Smooth muscle cell (in vitro differentiated cells): ENCODE results near the gene HSD17B2. TPM values are rescaled to one million over a fixed set of nuclear protein-coding genes. Genes with fewer than 3 reads are reported as not detected.

Experiments used
- DNase-seq: peaks from one replicate; lab custom pipeline; 2025; ENCODE audit not compliant: unreplicated experiment; lab: John Stamatoyannopoulos, UW
- H2AFZ ChIP-seq: fragments of 200-600 bp; sonication (generic); 2 replicates; pipeline ENCODE4 v1.6.0; 2016; ENCODE audit warnings: antibody characterized with exemption, low read depth, mild to moderate bottlenecking
- H3F3A ChIP-seq: fragments of 200-600 bp; sonication (generic); 2 replicates; pipeline ENCODE4 v1.6.0; 2017; ENCODE audit warnings: antibody characterized with exemption, low read depth
- H3K27ac ChIP-seq: fragments of 200-600 bp; sonication (generic); 2 replicates; pipeline ENCODE4 v1.5.1; 2016; ENCODE audit warnings: low read depth, mild to moderate bottlenecking
- H3K27me3 ChIP-seq: fragments of 200-600 bp; sonication (generic); 2 replicates; pipeline ENCODE4 v1.6.1; 2016; ENCODE audit warnings: low read depth, mild to moderate bottlenecking
- H3K36me3 ChIP-seq: fragments of 200-600 bp; sonication (generic); 2 replicates; pipeline ENCODE4 v1.5.1; 2016; ENCODE audit warnings: low read depth
- H3K4me1 ChIP-seq: fragments of 200-600 bp; sonication (generic); 2 replicates; pipeline ENCODE4 v1.5.1; 2016; ENCODE audit warnings: low read depth
- H3K4me2 ChIP-seq: fragments of 200-600 bp; sonication (generic); 2 replicates; pipeline ENCODE4 v1.6.0; 2016; ENCODE audit warnings: mild to moderate bottlenecking
- H3K4me3 ChIP-seq: fragments of 200-600 bp; sonication (generic); 2 replicates; pipeline ENCODE4 v1.5.1; 2016; ENCODE audit warnings: mild to moderate bottlenecking
- H3K79me2 ChIP-seq: fragments of 200-600 bp; sonication (generic); 2 replicates; pipeline ENCODE4 v1.6.0; 2016; ENCODE audit warnings: low read depth, mild to moderate bottlenecking
- H3K9ac ChIP-seq: fragments of 200-600 bp; sonication (generic); 2 replicates; pipeline ENCODE4 v1.6.0; 2016; ENCODE audit warnings: low read depth
- H3K9me3 ChIP-seq: fragments of 200-600 bp; sonication (generic); replicated peaks from 2 replicates; pipeline ENCODE4 v1.5.1; 2016; ENCODE audit warnings: low read depth
- H4K20me1 ChIP-seq: fragments of 200-600 bp; sonication (generic); 2 replicates; pipeline ENCODE4 v1.6.0; 2016; ENCODE audit warnings: low read depth
- CTCF ChIP-seq: fragments of 200-600 bp; sonication (generic); IDR thresholded peaks from 2 replicates; pipeline ENCODE4 v1.5.1; 2017; ENCODE audit warnings: borderline replicate concordance, mild to moderate bottlenecking, antibody characterized with exemption; ENCODE audit not compliant: insufficient read depth, poor library complexity, severe bottlenecking
- WGBS: methylation state at CpG from one replicate; pipeline ENCODE4 v1.1.7; 2016; ENCODE audit warnings: low lambda C conversion rate; 5-methylcytosine and 5-hydroxymethylcytosine counted together
- polyA plus RNA-seq: library from polyadenylated mRNA; unstranded; fragments of >200 nt; fragmentation: Nextera tagmentation; extraction: Ambion mirVana; gene quantifications from 2 replicates; pipeline ENCODE4 v1.2.1, GENCODE V29; 2016
- total RNA-seq: library from RNA; depleted of rRNA; stranded (reverse); fragments of >200 nt; gene quantifications from 2 replicates; pipeline ENCODE4 v1.2.3, GENCODE V29; 2014

Gene HSD17B2
- total and polyA plus RNA-seq, 2 experiments from 2014 or later: 21.8 to 33.9 TPM

DNA sequence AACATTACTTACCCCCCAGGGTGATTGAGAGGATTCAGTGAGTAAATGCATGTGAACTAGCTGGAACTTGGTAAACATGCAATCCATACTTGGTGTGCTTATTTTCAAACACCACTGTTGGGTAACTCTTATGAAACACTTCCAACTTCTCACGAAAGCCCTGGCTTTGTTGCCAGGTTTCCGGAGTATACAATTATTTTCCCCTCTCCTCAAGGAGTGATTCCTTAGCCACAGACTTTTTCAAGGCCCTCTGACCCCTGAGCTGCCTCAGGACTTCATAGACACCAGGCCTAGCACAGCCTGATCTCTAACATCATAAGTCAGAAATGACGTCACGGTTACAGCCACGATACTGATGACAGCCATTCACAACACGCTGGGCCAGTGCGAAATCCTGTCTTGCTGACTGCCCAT, 27.6 kb downstream of the HSD17B2 start:
- no peak overlapping the region for H3K4me3 ChIP-seq
- H3K9ac ChIP-seq: peak overlapping the region; percentile 32
- no peak for TF ChIP-seq CTCF
- no peaks in the 10 kb centered on the region for H3K36me3 ChIP-seq
- H3K4me2 ChIP-seq: no peak overlapping the region
- H3F3A ChIP-seq: no peaks in the 10 kb centered on the region
- no peak overlapping the region for H2AFZ ChIP-seq
- peak overlapping the region; percentile 77 for H3K27ac ChIP-seq
- 68% methylated on average over 7 of the region's 7 CpGs for WGBS
- H3K4me1 ChIP-seq: no peaks in the 10 kb centered on the region
- H3K79me2 ChIP-seq: no peaks in the 10 kb centered on the region
- H3K9me3 ChIP-seq: no peaks in the 10 kb centered on the region
- no peaks in the 10 kb centered on the region for H3K27me3 ChIP-seq
- DNase-seq: no peak
- H4K20me1 ChIP-seq: no peaks in the 10 kb centered on the region

DNA sequence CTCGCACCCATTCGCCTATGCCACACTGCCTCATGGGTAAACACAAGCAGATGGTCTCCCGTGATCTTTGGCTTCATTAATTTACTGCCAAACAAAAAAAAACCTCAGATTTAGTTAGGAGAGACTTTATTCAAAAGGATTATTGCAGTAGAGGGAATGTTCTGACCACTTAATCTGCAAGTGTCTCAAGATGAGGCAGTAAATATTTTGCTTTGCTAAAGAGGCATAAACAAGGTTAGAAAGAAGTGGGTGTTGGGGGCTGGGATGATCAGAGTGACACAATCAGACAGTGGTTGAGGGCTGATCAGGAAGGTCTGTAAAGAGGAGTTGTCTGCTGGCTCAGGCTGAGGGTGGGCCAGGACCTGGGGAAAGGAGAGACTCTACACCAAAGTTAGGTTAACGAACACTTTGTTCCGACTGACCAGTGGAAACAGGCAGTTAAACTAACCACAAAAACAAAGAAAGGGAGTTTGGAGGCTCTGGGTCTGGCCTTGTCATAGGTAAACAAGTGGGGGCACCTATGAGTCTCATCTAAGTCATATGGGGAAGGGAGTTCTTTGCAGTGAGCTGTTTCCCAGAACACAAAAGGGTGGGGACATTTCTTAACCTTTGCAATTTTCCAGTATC, 28.5 kb downstream of the HSD17B2 start:
- H2AFZ ChIP-seq: no peak overlapping the region
- no peak for TF ChIP-seq CTCF
- DNase-seq: no peak
- H3K27me3 ChIP-seq: no peaks in the 10 kb centered on the region
- H4K20me1 ChIP-seq: no peaks in the 10 kb centered on the region
- no peak overlapping the region for H3K4me2 ChIP-seq
- H3F3A ChIP-seq: no peaks in the 10 kb centered on the region
- no peak overlapping the region for H3K4me3 ChIP-seq
- WGBS: 59% methylated on average over 5 of the region's 5 CpGs
- H3K9ac ChIP-seq: peak overlapping the region; percentile 3
- H3K36me3 ChIP-seq: no peaks in the 10 kb centered on the region
- H3K9me3 ChIP-seq: no peaks in the 10 kb centered on the region
- H3K27ac ChIP-seq: peak overlapping the region; percentile 77
- H3K4me1 ChIP-seq: no peaks in the 10 kb centered on the region
- no peaks in the 10 kb centered on the region for H3K79me2 ChIP-seq

DNA sequence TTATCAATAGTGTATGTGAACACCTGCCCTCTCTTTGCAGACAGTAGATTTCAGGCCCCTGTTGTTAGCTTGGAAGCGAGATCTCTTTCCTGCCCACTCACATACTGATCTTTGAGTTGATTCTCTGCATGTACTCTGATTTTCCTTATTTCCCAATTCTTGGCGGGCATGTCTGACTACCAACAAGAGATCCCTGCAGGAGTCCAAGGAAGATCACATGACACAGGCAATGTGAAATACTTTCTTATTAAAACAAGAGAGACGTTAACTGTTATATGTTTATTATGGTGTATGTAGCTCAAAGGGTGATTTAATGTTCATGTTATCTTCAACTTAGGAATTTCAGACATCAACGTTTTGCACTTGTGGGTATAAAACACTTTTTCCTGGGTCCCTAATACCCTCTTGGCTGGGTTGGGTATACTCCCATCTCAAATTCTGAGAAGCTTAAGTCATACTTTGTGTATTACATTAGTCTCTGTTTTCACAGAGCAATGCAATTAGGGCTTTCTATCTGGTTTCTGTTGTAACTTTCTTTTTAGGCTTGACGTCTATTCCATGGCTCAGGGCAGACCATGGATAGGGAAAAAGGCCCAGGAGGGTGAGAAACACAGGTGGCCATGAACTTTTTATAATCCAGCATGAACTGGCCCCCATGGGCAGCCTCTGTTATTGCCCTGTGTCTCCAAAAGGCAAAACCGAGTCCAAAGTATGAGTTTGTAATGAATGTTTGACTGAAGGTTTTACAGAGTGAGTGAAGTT, 32.2 kb downstream of the HSD17B2 start:
- Histone ChIP-seq H3K9ac (no peak overlapping the region), H3K36me3 (no peaks in the 10 kb centered on the region), H4K20me1 (no peaks in the 10 kb centered on the region), H3F3A (no peaks in the 10 kb centered on the region), H3K4me3 (no peak overlapping the region), H3K4me1 (peaks cover 7% of the 10 kb centered on the region), H3K9me3 (no peaks in the 10 kb centered on the region), H3K79me2 (no peaks in the 10 kb centered on the region), H3K27ac (peak overlapping the region; percentile 36), H2AFZ (no peak overlapping the region), H3K27me3 (no peaks in the 10 kb centered on the region), H3K4me2 (peak overlapping the region; percentile 29)
- WGBS: 64% methylated on average over 6 of the region's 6 CpGs
- no peak for DNase-seq
- TF ChIP-seq CTCF: no peak
